Measurements from ENCODE around the gene ISG20.

DNA sequence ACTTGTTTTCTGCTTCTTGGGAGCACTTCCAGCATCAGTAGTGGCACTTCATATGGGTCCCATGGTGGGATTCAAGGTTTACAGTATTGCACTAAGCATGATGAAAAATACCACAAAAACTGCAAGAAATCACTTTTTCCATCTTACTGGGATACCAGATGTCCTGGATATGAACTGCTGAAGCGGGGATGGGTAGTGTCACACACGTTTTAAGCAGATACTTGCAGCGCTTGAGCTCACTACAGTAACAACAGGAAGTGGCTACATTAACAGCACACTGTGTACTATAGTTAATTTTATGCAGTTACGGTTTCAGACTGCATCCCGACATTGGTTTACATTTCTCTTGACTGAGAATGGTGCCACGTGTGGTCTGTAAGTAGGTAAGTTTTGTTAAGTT lies 3.5 kb upstream of the ISG20 start:
- TF ChIP-seq, protein P1, sequence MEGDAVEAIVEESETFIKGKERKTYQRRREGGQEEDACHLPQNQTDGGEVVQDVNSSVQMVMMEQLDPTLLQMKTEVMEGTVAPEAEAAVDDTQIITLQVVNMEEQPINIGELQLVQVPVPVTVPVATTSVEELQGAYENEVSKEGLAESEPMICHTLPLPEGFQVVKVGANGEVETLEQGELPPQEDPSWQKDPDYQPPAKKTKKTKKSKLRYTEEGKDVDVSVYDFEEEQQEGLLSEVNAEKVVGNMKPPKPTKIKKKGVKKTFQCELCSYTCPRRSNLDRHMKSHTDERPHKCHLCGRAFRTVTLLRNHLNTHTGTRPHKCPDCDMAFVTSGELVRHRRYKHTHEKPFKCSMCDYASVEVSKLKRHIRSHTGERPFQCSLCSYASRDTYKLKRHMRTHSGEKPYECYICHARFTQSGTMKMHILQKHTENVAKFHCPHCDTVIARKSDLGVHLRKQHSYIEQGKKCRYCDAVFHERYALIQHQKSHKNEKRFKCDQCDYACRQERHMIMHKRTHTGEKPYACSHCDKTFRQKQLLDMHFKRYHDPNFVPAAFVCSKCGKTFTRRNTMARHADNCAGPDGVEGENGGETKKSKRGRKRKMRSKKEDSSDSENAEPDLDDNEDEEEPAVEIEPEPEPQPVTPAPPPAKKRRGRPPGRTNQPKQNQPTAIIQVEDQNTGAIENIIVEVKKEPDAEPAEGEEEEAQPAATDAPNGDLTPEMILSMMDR (IDR thresholded peaks at IDR 0.05): no peak
- no peak for TF ChIP-seq EZH2phosphoT487 (IDR thresholded peaks at IDR 0.05)
